Raji (cell line): ENCODE results near the gene S100A11.

Experiments used
- POLR2A ChIP-seq: IDR thresholded peaks from 2 replicates; pipeline ENCODE4 v1.6.1; 2011; ENCODE audit warnings: low read depth, low read length, control low read depth; ENCODE audit not compliant: insufficient read depth

Gene S100A11

GRCh38 chr1:151995774-151996173 is 41.0 kb downstream of the S100A11 start:
- no peak for TF ChIP-seq POLR2A

GRCh38 chr1:151994956-151995355 is 41.8 kb downstream of the S100A11 start:
- TF ChIP-seq POLR2A, result no peak

- TF ChIP-seq POLR2A, result peak; percentile 37; the same call in 1 of the 2 replicates
Observed at GRCh38 chr1:151993734-151994496, 42.9 kb downstream of the S100A11 start, which contains the start of gene S100A10. Gene S100A10, minus strand, starts transcription at chr1:151993859. Its CDS starts 7,629 bp downstream, at chr1:151986230.

GRCh38 chr1:151993084-151993733 is 43.6 kb downstream of the S100A11 start:
- no peak for TF ChIP-seq POLR2A

- no peak for TF ChIP-seq POLR2A
Observed at GRCh38 chr1:151992303-151993083, 44.3 kb downstream of the S100A11 start.

- TF ChIP-seq POLR2A, result no peak
Observed at GRCh38 chr1:151991663-151992302, 45.0 kb downstream of the S100A11 start.

GRCh38 chr1:151990856-151991198 is 46.0 kb downstream of the S100A11 start:
- TF ChIP-seq POLR2A, result no peak

- TF ChIP-seq POLR2A, result no peak
Observed at GRCh38 chr1:151990058-151990855, 46.5 kb downstream of the S100A11 start.

- no peak for TF ChIP-seq POLR2A
Observed at GRCh38 chr1:151989211-151989862, 47.5 kb downstream of the S100A11 start.

- no peak for TF ChIP-seq POLR2A
Observed at GRCh38 chr1:151988405-151988923, 48.3 kb downstream of the S100A11 start.

GRCh38 chr1:151986501-151987190 is 50.2 kb downstream of the S100A11 start:
- TF ChIP-seq POLR2A, result no peak

GRCh38 chr1:151985768-151986167 is 51.0 kb downstream of the S100A11 start:
- no peak for TF ChIP-seq POLR2A

- TF ChIP-seq POLR2A, result no peak
Observed at GRCh38 chr1:151985270-151985669, 51.5 kb downstream of the S100A11 start.
